Left lung (tissue), 10 donors: ENCODE measurements around the gene SLC19A1. TPM values are rescaled to one million over a fixed set of nuclear protein-coding genes. Genes with fewer than 3 reads are reported as not detected.

Experiments
- ATAC-seq: fragments of 200-7000 bp; cut with Tn5 transposase; one replicate; pipeline ENCODE4 v1.9.1; 2020; ENCODE audit warnings: moderate library complexity
- DNase-seq, 4 donors: peaks; one replicate each; pipeline ENCODE4 v3.0.0-alpha.2; 2013 to 2020
- H3K27ac ChIP-seq, 2 donors: fragments of 200-600 bp; sonication (generic) in 1 of 2; one replicate each; pipeline versions ENCODE4 v1.5.0 to v1.8.0; 2020 to 2021
- H3K27me3 ChIP-seq, 2 donors: fragments of 200-600 bp; sonication (generic) in 1 of 2; one replicate each; pipeline versions ENCODE4 v1.5.0 to v1.8.0; 2020 to 2021
- H3K36me3 ChIP-seq, 2 donors: fragments of 200-600 bp; sonication (generic) in 1 of 2; one replicate each; pipeline versions ENCODE4 v1.5.0 to v1.8.0; 2020 to 2021
- H3K4me1 ChIP-seq, 2 donors: fragments of 200-600 bp; one replicate each; pipeline ENCODE4 v1.8.0; 2021
- H3K4me3 ChIP-seq, 2 donors: fragments of 200-600 bp; sonication (generic) in 1 of 2; one replicate each; pipeline versions ENCODE4 v1.5.0 to v1.8.0; 2020 to 2021; ENCODE audit warnings: mild to moderate bottlenecking in 1 of 2
- H3K9me3 ChIP-seq, 2 donors: fragments of 200-600 bp; sonication (generic) in 1 of 2; one replicate each; pipeline versions ENCODE4 v1.5.0 to v1.8.0; 2020 to 2021
- CTCF ChIP-seq, 2 donors: fragments of 200-600 bp; sonication (generic) in 1 of 2; IDR thresholded peaks; one replicate each; pipeline versions ENCODE4 v1.5.0 to v1.8.0; 2021; ENCODE audit warnings: antibody characterized with exemption in 2 of 2
- intact Hi-C, 2 donors: fragments of 100-400 bp; cut with DNase I; formaldehyde crosslinking; loops; one replicate each; pipeline versions ENCODE4 v1.11.2 to v1.14.2; 2022
- polyA plus RNA-seq, 6 donors: library from polyadenylated mRNA; unstranded; fragments of 120-200 nt; gene quantifications; one replicate each; pipeline ENCODE4 v1.2.1, GENCODE V29; 2013; ENCODE audit not compliant: insufficient read length in 6 of 6
- total RNA-seq, 2 donors: library from RNA; stranded (reverse); fragmentation: NEBNext Ultra II Directional; extraction: Animal tissue kit (Norgen Biotek cat#: 25700); gene quantifications; one replicate each; pipeline ENCODE4 v1.2.1, GENCODE V29; 2021
- donor health status: DM: no; HTN: yes; CAD: no.
- donor health status: DM: no; HTN: no; CAD: no.

The SLC19A1 gene
- total and polyA plus RNA-seq, 8 donors = 22.4 to 50.4 (median 27.2) TPM

- H3K4me3 ChIP-seq = no peak overlapping the region
- peaks cover 0 to 15% of the 10 kb centered on the region in 2 donors for H3K36me3 ChIP-seq
- no peaks in the 10 kb centered on the region for H3K9me3 ChIP-seq
- no peak for TF ChIP-seq CTCF (IDR thresholded peaks at IDR 0.05)
- H3K4me1 ChIP-seq = peaks cover 0 to 7% of the 10 kb centered on the region in 2 donors
- ATAC-seq = no peak
- DNase-seq = no peak
- H3K27me3 ChIP-seq = no peaks in the 10 kb centered on the region
- H3K27ac ChIP-seq = peak overlapping the region in 1 of 2 donors; percentile 53
- intact Hi-C loops = no loop called here
Observed at GRCh38 chr21:45489722-45489982, 52.6 kb downstream of the SLC19A1 start.

- no peaks in the 10 kb centered on the region for H3K27me3 ChIP-seq
- TF ChIP-seq CTCF (IDR thresholded peaks at IDR 0.05) = no peak
- peaks cover 0 to 7% of the 10 kb centered on the region in 2 donors for H3K4me1 ChIP-seq
- DNase-seq (no peak), ATAC-seq (no peak)
- H3K9me3 ChIP-seq = no peaks in the 10 kb centered on the region
- peak overlapping the region in 1 of 2 donors; percentile 53 for H3K27ac ChIP-seq
- H3K4me3 ChIP-seq = no peak overlapping the region
- peaks cover 0 to 15% of the 10 kb centered on the region in 2 donors for H3K36me3 ChIP-seq
- intact Hi-C loops = no loop called here
Observed at GRCh38 chr21:45488931-45489721, 53.1 kb downstream of the SLC19A1 start.

- DNase-seq = no peak
- no peak for ATAC-seq
Observed at GRCh38 chr21:45487891-45488600, 54.2 kb downstream of the SLC19A1 start.

GRCh38 chr21:45487161-45487806, 55.0 kb downstream of the SLC19A1 start:
- Histone ChIP-seq H3K27me3 (no peaks in the 10 kb centered on the region), H3K36me3 (peaks cover 0 to 23% of the 10 kb centered on the region in 2 donors), H3K4me1 (peaks cover 0 to 20% of the 10 kb centered on the region in 2 donors), H3K9me3 (no peaks in the 10 kb centered on the region), H3K4me3 (no peak overlapping the region), H3K27ac (no peak overlapping the region)
- ATAC-seq (no peak), DNase-seq (peak in 1 of 4 donors; percentile 71)
- TF ChIP-seq CTCF (IDR thresholded peaks at IDR 0.05) = no peak
- intact Hi-C loops = no loop called here

More at GRCh38 chr21:45487891-45488600, 54.2 kb downstream of the SLC19A1 start:
- Histone ChIP-seq H3K27ac (no peak overlapping the region), H3K4me3 (no peak overlapping the region), H3K36me3 (peaks cover 0 to 16% of the 10 kb centered on the region in 2 donors), H3K9me3 (no peaks in the 10 kb centered on the region), H3K27me3 (no peaks in the 10 kb centered on the region), H3K4me1 (peaks cover 0 to 12% of the 10 kb centered on the region in 2 donors)
- intact Hi-C loops = no loop called here
- no peak for TF ChIP-seq CTCF (IDR thresholded peaks at IDR 0.05)
